ENCODE measurements around the gene SNRNP40. TPM values are rescaled to one million over a fixed set of nuclear protein-coding genes. Genes with fewer than 3 reads are reported as not detected.
"Not testable (repeated sequence)": the region's sequence is repeated elsewhere in the genome, so short reads cannot be mapped to it uniquely, and the experiment has no call there.

The SNRNP40 gene
- total RNA-seq, 1 donor from 2014 or later, result 71.8 TPM

DNA sequence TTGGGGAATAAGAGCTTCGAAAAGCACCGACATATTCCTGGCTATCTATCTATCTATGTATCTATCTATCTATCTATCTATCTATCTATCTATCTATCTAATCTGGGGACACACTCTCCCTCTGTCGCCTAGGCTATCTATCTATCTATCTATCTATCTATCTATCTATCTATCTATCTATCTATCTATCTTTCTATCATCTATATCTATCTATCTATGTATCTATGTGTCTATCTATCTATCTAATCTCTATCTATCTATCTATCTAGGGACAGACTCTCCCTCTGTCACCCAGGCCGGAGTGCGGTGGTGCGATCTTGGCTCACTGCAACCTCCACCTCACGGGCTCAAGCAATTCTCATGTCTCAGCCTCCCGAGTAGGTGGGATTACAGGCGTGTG lies 14.2 kb downstream of the SNRNP40 start:
- DNase-seq, result not testable (repeated sequence)

DNA sequence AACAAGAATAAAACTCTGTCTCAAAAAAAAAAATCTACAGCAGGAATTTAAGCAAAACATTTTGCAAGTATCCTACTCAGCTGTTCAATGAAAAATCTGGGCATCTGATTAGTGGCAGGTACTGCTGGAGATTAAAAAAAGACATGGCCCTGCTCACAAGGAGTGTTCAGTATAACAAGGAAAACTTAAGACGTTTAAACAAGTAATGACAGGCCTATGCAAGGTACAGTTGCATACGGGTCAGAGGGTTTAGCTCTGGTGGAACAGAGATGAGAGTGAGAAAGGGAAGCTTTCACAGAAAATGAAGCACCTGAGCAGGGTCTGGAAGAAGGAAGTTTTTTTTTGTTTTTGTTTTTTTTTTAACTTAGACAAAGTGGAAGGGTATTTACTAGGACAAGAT lies 23.0 kb downstream of the SNRNP40 start:
- no peak for DNase-seq

- no peak for DNase-seq
Measured at GRCh38 chr1:31272369-31272768, 24.2 kb downstream of the SNRNP40 start.

- DNase-seq, result no peak
Measured at GRCh38 chr1:31266547-31266946, 30.0 kb downstream of the SNRNP40 start.

DNA sequence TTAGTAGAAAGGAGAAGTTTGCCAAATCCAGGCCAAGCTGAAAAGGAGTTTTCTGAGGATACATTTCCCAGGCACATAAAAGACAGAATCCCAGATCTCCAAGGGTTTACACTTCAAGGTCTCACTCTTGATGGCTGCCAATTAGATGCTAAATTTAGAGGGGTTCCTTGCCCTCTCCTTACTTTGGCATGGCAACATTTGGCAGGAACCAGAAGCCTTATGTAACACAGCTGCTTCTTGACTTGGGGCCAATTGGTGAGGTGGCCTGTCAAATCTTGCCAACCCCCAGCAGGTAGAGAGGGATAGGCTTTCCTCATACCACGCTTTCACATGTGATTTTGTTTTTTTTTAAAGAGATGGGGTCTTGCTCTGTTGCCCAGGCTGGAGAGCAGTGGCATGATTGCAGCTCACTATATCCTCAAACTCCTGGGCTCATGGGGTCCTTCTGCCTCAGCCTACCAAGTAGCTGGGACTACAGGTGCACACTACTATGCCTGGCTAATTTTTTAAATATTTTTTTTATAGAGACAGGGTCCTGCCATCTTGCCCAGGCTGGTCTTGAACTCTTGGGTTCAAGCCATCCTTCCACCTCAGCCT lies 31.7 kb downstream of the SNRNP40 start:
- DNase-seq, result no peak

GRCh38 chr1:31263408-31263807 lies 33.2 kb downstream of the SNRNP40 start:
- DNase-seq, result no peak

DNA sequence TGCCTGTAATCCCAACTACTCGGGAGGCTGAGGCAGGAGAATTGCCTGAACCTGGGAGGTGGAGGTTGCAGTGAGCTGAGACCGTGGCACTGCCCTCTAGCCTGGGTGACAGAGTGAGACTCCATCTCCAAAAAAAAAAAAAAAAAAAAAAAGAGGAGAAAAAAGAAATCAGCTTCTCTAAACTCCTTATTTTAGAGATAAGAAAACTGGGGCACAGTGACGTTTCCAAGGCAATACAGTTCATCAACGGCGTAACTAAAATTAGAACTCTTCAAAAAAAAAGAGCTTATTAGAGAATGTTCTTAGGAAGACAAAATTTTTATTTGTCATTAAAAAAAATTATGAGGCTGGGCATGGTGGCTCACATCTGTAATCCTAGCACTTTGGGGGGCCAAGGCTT lies 34.2 kb downstream of the SNRNP40 start:
- not testable (repeated sequence) for DNase-seq

DNA sequence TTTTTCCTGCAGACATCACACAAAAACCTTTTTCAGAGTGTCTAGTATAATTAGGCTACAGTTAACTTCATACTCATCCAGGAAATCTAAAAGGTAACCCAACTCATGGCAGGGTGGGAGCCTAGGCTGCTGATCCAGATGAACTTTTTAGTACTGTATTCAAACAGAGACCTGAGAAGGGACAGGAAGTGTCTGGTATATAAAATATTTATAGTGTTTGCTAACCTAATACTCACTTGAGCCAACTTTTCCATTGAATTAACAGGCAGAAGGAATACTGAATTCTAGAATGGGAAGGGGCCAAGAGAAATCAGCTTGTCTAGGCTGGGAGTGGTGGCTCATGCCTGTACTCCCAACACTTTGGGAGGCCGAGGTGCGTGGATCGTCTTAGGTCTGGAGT lies 34.7 kb downstream of the SNRNP40 start:
- no peak for DNase-seq

GRCh38 chr1:31259746-31260145 lies 36.8 kb downstream of the SNRNP40 start:
- DNase-seq, result no peak

DNA sequence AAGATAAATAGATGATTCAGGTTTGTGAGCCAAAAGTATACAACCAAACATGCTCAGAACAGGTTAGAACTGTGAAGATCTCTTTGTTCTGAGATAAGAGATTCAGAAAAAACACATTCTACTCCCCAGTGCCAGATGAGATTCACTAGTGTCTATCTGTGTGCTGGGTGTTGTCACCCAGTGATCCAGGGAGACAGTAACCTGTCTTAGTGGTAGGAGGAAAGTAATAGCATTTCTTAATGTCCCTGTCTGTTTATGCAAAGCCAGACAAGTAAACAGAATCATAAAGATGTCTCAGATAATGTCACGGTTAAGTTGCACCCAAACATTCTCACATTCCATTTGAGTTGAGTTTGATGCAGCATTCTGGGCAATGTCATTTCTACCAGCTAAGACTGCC lies 38.0 kb downstream of the SNRNP40 start:
- DNase-seq, result no peak

DNA sequence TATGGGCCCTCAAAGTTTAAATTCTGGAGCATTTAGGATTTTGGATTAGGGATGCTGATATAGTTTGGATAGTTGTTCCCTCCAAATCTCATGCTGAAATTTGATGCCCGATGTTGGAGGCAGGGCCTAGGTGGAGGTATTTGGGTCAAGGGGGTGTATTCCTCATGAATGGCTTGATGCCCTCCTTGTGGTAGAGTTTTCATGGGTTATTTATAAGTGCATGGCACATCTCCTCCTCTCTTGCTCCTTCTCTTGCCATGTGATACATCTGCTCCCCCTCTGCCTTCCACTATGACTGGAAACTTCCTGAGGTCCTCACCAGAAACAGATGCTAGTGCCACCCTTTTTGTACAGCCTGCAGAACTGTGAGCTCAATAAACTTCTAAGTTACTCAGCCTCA lies 39.4 kb downstream of the SNRNP40 start:
- DNase-seq, result no peak

GRCh38 chr1:31249854-31250253 lies 46.7 kb downstream of the SNRNP40 start:
- DNase-seq, result no peak

GRCh38 chr1:31248276-31248675 lies 48.3 kb downstream of the SNRNP40 start:
- no peak for DNase-seq

GRCh38 chr1:31244326-31244725 lies 52.3 kb downstream of the SNRNP40 start:
- no peak for DNase-seq

DNA sequence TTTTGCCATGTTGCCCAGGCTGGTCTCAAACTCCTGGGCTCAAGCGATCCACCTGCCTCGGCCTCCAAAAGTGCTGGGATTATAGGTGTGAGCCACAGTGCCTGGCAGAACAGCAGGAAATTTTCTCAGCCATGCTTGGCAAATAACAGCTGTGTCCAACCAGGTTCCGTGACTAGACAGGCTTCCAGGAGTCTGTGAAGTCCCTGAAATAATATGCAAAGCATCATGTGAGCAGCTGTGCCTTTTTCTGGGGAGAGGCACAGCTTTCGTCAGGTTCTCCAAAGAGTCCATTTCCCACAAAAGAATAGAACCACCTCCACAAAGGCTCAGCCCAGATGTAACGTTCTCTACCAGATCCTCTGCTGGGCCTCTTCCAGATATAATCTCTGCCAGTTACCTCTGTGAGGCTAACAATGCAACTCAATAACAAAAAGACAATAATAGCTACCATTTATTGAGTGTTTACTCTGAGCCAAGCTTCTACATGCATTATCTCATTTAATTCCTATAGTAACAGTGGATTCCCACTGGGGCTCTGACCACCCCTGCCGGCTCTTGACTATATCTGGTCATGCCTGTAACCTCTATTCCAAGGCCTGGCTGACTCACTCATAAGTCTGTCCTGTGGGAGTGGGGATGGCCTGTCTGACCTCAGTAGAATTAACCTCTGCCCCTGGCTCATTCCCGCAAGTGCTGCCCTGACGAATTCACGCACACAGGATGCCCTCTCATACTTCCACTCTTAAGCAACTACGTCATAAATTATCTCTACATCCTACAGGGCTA lies 52.9 kb downstream of the SNRNP40 start:
- DNase-seq, result no peak

GRCh38 chr1:31241321-31241720 lies 55.3 kb downstream of the SNRNP40 start:
- no peak for DNase-seq

DNA sequence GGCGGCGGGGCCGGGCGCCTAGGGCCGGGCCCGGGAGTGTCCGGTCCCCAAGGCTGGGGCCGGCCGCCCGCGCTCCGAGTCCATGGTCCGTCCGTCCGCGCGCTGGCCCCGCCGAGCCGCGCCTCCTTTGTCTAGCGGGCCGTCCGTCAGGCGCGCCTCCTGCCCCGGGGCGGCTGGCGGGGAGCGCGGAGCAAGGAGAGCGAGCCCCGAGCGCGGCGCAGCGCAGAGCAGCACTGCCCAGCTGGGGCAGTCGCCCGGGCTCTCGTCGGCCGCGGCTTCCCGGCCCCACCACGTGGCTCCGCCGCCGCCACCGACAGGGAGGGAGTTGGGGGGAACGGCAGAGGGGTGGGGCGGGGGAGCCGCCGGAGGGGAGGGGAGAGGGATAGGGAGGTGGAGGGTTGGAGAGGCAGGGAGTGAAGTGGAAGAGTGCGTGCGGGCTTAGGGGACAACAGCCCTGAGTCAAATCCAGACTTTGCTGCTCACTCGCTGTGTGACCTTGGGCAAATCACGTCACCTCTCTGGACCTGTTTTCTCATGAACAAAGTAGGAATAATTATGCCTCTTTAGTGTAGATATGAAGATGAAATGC lies 56.8 kb downstream of the SNRNP40 start, which contains the start of gene NKAIN1:
Gene NKAIN1 (minus strand): TSS at position 235 of the 589 bp plus-strand sequence. CDS start 340 bp downstream, outside the sequence.
- peak; percentile 52 for DNase-seq

- DNase-seq, result peak; percentile 57
Measured at GRCh38 chr1:31238986-31239613, 57.5 kb downstream of the SNRNP40 start.

GRCh38 chr1:31238612-31238985 lies 58.0 kb downstream of the SNRNP40 start:
- no peak for DNase-seq

DNA sequence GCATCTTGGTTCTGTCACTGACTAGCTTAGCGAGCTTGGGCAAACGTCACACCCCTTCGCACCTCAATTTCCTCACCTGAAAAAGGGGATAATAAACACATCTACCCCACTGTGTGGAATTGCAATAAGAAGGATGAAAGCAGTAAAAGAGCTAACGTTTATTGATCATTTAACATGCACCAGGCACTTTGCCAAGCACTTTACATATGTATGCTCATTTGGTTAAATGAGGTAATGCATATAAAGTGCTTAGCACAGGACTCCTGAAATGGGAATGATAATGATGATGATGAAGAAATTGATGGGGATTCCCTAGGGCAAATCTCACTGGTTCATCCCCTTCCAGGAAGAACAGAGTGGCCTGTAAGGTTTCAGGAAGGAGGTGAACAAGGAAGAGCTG lies 61.7 kb downstream of the SNRNP40 start:
- no peak for DNase-seq

DNA sequence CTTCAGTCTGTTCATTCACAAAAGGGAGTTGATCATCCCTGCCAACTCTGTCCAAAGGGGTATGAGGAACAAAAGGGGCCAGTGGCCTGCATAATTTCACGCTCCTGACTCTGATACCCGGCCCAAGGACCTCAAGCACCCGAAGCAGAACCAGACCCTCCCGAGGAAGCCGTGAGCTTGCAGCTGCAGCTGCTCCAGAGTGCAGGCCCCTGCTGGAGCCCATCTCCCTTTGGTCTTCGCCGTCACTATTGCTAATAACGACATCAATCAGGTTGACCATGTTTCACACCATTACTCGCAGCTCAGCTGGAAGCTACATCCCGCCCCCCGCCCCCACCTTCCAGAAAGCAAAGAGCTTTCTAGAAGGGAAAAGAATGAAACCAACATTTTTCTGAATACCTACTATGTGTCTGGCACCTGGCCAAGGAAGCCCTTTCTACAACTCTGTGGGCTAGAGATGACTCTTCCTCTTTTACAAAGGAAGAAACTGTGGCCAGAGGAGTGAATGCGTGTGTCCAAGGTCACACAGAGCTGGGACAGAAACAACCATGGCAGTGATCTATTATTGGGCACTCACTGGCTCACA lies 62.4 kb downstream of the SNRNP40 start:
- no peak for DNase-seq

DNA sequence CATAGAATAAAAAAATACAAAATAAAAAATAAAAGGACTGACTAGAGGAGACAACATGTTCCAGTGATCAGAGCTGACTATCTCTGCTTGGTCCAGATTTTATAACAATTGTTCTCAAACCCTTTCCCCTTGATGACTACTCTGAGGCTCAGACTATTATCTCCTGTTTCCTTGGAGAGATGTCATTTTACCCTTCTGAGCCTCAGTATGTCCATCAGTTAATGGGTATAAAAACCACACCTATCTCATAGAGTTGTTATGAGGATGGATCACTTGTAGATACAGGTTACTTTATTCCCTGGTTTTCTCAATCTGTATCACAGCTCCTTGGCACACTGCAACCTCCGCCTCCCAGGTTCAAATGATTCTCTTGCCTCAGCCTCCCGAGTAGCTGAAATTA lies 63.9 kb downstream of the SNRNP40 start:
- DNase-seq, result no peak

GRCh38 chr1:31231802-31232201 lies 64.8 kb downstream of the SNRNP40 start:
- no peak for DNase-seq
